ENCODE measurements around the gene DCAF8L1.

Gene DCAF8L1

DNA sequence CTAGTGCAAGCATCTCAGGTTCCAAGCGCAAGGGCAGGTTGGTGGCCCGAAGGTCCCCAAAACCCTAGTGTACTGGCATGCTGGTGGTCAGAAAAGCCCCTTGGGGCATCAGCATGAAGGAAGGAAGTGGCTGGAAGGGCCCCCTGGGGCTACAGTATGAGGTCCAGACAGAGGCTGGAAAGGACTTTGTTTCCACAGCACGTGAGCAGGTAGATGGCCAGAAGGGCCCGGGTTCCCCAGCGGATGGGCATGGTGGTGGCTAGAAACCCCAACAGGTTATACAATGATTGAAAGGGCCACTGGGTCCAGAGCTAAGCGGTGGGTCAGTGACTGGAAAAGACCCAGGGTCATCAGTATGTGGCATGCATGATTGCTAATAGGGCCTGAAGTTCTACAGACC, 34.7 kb upstream of the DCAF8L1 start:
- no peak for ATAC-seq
- TF ChIP-seq ZFP30 (CRISPR knock-in tag; IDR thresholded peaks at IDR 0.05) (no peak), SNAI2 (CRISPR knock-in tag; IDR thresholded peaks at IDR 0.05) (no peak), ESRRG (CRISPR knock-in tag; IDR thresholded peaks at IDR 0.05) (no peak), ISL1 (CRISPR knock-in tag; IDR thresholded peaks at IDR 0.05) (no peak), TCF4 (CRISPR knock-in tag; IDR thresholded peaks at IDR 0.05; ENCODE audit: borderline replicate concordance) (no peak), PPARA (CRISPR knock-in tag; IDR thresholded peaks at IDR 0.05; ENCODE audit: borderline replicate concordance) (no peak), ARNTL (CRISPR knock-in tag; IDR thresholded peaks at IDR 0.05; ENCODE audit: borderline replicate concordance, low read depth) (no peak), TOX (CRISPR knock-in tag; IDR thresholded peaks at IDR 0.05; ENCODE audit: borderline replicate concordance) (no peak), ZNF8 (CRISPR knock-in tag; IDR thresholded peaks at IDR 0.05) (no peak)
- TF ChIP-seq, protein P1, sequence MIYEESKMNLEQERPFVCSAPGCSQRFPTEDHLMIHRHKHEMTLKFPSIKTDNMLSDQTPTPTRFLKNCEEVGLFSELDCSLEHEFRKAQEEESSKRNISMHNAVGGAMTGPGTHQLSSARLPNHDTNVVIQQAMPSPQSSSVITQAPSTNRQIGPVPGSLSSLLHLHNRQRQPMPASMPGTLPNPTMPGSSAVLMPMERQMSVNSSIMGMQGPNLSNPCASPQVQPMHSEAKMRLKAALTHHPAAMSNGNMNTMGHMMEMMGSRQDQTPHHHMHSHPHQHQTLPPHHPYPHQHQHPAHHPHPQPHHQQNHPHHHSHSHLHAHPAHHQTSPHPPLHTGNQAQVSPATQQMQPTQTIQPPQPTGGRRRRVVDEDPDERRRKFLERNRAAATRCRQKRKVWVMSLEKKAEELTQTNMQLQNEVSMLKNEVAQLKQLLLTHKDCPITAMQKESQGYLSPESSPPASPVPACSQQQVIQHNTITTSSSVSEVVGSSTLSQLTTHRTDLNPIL (CRISPR knock-in tag; IDR thresholded peaks at IDR 0.05; ENCODE audit: low read depth) = no peak
- TF ChIP-seq, protein P2, sequence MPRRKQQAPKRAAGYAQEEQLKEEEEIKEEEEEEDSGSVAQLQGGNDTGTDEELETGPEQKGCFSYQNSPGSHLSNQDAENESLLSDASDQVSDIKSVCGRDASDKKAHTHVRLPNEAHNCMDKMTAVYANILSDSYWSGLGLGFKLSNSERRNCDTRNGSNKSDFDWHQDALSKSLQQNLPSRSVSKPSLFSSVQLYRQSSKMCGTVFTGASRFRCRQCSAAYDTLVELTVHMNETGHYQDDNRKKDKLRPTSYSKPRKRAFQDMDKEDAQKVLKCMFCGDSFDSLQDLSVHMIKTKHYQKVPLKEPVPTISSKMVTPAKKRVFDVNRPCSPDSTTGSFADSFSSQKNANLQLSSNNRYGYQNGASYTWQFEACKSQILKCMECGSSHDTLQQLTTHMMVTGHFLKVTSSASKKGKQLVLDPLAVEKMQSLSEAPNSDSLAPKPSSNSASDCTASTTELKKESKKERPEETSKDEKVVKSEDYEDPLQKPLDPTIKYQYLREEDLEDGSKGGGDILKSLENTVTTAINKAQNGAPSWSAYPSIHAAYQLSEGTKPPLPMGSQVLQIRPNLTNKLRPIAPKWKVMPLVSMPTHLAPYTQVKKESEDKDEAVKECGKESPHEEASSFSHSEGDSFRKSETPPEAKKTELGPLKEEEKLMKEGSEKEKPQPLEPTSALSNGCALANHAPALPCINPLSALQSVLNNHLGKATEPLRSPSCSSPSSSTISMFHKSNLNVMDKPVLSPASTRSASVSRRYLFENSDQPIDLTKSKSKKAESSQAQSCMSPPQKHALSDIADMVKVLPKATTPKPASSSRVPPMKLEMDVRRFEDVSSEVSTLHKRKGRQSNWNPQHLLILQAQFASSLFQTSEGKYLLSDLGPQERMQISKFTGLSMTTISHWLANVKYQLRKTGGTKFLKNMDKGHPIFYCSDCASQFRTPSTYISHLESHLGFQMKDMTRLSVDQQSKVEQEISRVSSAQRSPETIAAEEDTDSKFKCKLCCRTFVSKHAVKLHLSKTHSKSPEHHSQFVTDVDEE (CRISPR knock-in tag; IDR thresholded peaks at IDR 0.05) = no peak
- TF ChIP-seq, protein P3, sequence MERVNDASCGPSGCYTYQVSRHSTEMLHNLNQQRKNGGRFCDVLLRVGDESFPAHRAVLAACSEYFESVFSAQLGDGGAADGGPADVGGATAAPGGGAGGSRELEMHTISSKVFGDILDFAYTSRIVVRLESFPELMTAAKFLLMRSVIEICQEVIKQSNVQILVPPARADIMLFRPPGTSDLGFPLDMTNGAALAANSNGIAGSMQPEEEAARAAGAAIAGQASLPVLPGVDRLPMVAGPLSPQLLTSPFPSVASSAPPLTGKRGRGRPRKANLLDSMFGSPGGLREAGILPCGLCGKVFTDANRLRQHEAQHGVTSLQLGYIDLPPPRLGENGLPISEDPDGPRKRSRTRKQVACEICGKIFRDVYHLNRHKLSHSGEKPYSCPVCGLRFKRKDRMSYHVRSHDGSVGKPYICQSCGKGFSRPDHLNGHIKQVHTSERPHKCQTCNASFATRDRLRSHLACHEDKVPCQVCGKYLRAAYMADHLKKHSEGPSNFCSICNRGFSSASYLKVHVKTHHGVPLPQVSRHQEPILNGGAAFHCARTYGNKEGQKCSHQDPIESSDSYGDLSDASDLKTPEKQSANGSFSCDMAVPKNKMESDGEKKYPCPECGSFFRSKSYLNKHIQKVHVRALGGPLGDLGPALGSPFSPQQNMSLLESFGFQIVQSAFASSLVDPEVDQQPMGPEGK (CRISPR knock-in tag; IDR thresholded peaks at IDR 0.05; ENCODE audit: borderline replicate concordance) = no peak

DNA sequence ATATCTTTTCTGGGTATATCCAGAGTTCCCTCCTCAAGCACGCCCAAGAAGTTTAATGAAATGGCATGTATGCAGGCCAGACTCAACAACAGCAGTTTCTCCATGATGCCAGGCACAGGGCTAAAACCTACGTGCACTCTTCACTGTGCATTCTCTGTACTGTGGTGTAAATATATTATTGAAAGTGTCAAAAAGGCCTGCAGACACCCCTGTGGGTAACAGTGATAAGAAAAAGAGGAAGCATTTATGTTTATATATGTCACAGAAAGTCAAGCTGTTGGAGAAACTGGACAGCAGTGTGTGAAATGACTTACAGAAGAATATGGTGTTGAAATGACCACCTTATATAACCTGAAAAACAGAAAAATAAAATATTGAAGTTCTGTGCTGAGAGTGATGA, 29.6 kb upstream of the DCAF8L1 start:
- ATAC-seq = no peak

DNA sequence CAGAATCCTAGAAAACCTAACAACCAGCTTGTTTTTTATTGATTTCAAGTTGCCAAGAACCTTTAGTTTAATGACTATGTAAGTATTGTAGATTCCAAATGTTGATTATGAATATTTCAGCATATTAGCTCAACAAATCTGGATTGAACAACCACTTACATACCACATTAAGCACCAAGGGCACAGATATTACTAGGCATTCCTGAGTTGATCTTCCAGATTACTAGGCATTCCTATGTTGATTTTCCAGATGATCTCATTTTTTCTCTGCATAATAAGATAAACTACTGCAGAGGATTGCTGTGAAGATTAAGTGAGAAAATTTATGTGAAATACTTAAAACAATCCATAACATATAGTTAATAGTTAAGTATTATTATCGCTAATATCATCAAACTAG, 17.4 kb upstream of the DCAF8L1 start:
- TF ChIP-seq BACH2 (CRISPR knock-in tag; IDR thresholded peaks at IDR 0.05; ENCODE audit: borderline replicate concordance) = no peak
- no peak for ATAC-seq

More for the DNA sequence above, 29.6 kb upstream of the DCAF8L1 start:
- TF ChIP-seq OSR1 (CRISPR knock-in tag; IDR thresholded peaks at IDR 0.05) (no peak), ZC3H10 (CRISPR knock-in tag; IDR thresholded peaks at IDR 0.05) (no peak), RARB (CRISPR knock-in tag; IDR thresholded peaks at IDR 0.05) (no peak), GLIS3 (CRISPR knock-in tag; IDR thresholded peaks at IDR 0.05) (no peak), SNAI2 (CRISPR knock-in tag; IDR thresholded peaks at IDR 0.05) (no peak), ESRRG (CRISPR knock-in tag; IDR thresholded peaks at IDR 0.05) (no peak)
- TF ChIP-seq, protein P4, sequence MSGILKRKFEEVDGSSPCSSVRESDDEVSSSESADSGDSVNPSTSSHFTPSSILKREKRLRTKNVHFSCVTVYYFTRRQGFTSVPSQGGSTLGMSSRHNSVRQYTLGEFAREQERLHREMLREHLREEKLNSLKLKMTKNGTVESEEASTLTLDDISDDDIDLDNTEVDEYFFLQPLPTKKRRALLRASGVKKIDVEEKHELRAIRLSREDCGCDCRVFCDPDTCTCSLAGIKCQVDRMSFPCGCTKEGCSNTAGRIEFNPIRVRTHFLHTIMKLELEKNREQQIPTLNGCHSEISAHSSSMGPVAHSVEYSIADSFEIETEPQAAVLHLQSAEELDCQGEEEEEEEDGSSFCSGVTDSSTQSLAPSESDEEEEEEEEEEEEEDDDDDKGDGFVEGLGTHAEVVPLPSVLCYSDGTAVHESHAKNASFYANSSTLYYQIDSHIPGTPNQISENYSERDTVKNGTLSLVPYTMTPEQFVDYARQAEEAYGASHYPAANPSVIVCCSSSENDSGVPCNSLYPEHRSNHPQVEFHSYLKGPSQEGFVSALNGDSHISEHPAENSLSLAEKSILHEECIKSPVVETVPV (CRISPR knock-in tag; IDR thresholded peaks at IDR 0.05) = no peak
- TF ChIP-seq, protein P2 (CRISPR knock-in tag; IDR thresholded peaks at IDR 0.05) = no peak

DNA sequence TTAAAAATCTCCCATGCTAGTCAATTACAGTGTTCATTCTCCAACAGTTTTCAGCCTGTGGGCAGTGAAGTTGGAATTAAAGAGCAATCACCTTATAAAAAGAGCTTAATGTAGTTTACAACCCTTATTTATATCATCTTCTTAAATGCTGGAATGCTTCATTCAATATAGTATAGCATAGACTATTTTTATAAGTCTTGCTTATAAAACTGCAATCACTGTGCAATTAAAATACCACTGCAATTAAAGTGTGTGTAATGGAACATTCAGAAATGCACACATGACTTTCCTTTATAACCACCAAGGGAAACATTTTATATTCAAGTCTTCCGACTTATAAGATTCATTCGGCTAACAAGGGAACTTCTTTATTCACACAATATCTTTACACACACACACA, 16.4 kb upstream of the DCAF8L1 start:
- ATAC-seq = no peak
- TF ChIP-seq, protein P5, sequence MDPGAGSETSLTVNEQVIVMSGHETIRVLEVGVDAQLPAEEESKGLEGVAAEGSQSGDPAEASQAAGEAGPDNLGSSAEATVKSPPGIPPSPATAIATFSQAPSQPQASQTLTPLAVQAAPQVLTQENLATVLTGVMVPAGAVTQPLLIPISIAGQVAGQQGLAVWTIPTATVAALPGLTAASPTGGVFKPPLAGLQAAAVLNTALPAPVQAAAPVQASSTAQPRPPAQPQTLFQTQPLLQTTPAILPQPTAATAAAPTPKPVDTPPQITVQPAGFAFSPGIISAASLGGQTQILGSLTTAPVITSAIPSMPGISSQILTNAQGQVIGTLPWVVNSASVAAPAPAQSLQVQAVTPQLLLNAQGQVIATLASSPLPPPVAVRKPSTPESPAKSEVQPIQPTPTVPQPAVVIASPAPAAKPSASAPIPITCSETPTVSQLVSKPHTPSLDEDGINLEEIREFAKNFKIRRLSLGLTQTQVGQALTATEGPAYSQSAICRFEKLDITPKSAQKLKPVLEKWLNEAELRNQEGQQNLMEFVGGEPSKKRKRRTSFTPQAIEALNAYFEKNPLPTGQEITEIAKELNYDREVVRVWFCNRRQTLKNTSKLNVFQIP (CRISPR knock-in tag; IDR thresholded peaks at IDR 0.05; ENCODE audit: borderline replicate concordance, low read depth) = no peak
